NCI-H774 (cell line): ENCODE data around the gene GSC.
"Not testable (repeated sequence)": the region's sequence is repeated elsewhere in the genome, so short reads cannot be mapped to it uniquely, and the experiment has no call there.

Experiments
- DNase-seq: peaks from one replicate; lab custom pipeline; 2025; lab: John Stamatoyannopoulos, UW

The GSC gene

GRCh38 chr14:94746131-94746530 is 23.8 kb downstream of the GSC start:
- no peak for DNase-seq

DNA sequence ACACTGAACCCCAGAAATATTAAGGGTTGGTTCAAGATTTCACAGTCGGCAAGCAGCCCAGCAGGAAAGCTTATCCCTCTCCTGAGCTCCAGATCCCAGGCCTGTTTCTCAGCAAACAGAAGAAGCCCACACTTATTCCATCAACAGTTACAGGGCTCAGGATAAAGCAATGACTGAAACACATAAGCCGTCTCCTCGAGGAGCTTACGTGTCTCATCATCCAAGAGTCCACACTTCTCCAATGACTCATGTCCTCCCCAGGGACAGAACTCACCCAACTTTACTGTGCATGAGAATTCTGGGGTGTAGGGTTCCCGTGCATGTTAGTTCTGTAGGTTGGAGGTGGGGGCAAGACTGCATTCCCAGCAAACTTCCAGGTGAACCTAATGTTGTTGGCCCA is 31.2 kb downstream of the GSC start:
- no peak for DNase-seq

DNA sequence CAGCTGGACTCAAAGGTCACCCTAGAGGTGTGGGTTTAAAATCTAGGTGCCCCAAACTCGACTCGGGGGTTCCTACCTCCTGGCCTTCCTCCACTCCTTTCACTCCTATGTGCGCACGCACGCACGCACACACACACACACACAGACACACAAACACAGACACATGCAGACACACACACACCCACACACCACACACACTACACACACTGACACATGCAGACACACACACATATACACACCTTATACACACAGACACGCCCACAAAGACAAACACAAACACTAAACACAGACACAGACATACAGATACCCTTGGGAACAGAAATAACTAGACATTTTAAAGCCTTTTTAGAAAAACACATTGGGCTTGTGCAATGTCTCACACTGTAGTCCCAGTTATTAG is 31.8 kb downstream of the GSC start:
- DNase-seq: no peak

GRCh38 chr14:94728950-94729349 is 41.0 kb downstream of the GSC start:
- DNase-seq: no peak

DNA sequence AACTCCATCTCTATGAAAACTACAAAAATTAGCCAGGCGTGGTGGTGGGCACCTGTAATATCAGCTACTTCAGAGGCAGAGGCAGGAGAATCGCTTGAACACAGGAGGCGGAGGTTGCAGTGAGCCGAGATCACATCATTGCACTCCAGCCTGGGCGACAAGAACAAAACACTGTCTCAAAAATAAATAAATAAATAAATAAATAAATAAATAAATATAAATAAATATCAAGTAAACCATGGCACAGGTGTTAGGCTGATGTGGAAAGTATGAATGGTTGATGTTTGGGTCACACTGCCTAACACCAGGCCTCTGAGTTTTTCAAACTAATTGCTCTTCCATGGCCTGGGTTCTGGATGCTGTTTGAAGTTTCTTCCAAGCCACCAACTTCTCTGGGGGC is 41.5 kb downstream of the GSC start:
- not testable (repeated sequence) for DNase-seq

DNA sequence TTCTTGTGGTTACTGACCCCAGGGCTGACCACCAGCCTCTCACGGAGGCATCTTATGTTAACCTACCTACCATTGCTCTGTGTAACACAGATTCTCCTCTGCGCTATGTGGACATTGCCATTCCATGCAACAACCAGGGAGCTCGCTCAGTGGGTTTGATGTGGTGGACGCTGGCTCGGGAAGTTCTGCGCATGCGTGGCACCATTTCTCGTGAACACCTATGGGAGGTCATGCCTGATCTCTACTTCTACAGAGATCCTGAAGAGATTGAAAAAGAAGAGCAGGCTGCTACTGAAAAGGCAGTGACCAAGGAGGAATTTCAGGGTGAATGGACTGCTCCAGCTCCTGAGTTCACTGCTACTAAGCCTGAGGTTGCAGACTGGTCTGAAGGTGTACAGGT is 43.3 kb downstream of the GSC start:
- not testable (repeated sequence) for DNase-seq

GRCh38 chr14:94724993-94725392 is 44.9 kb downstream of the GSC start:
- no peak for DNase-seq

DNA sequence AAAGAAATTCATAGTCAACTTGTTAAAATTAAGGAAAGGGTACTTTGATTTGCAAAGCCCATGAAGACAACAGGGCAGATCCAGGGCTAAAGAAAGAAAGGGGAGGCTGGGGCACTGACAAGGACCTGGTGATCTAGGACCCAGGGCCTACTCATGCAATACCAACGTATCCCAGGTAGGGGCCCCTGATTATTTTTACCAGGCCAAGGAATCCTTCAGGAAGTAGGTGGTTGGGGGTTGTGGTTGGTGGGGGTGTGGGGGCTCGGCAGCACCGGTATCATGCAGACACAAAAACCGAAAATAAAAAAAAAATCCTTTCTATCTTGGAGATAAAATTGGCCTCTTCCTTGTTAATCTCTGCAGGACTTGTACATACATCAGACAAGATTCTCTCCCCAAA is 47.5 kb downstream of the GSC start:
- no peak for DNase-seq
